ENCODE results near the gene ZNF689. TPM values are rescaled to one million over a fixed set of nuclear protein-coding genes. Genes with fewer than 3 reads are reported as not detected.

ZNF689 gene
- total and polyA plus RNA-seq, 2 of the 13 experiments (the other 11 are each of a cell fraction or from before 2014, with no cell fraction given): 9.7 to 19.5 TPM

- TF ChIP-seq ZNF160 (CRISPR knock-in tag; IDR thresholded peaks at IDR 0.05): no peak
- TF ChIP-seq, protein P1, sequence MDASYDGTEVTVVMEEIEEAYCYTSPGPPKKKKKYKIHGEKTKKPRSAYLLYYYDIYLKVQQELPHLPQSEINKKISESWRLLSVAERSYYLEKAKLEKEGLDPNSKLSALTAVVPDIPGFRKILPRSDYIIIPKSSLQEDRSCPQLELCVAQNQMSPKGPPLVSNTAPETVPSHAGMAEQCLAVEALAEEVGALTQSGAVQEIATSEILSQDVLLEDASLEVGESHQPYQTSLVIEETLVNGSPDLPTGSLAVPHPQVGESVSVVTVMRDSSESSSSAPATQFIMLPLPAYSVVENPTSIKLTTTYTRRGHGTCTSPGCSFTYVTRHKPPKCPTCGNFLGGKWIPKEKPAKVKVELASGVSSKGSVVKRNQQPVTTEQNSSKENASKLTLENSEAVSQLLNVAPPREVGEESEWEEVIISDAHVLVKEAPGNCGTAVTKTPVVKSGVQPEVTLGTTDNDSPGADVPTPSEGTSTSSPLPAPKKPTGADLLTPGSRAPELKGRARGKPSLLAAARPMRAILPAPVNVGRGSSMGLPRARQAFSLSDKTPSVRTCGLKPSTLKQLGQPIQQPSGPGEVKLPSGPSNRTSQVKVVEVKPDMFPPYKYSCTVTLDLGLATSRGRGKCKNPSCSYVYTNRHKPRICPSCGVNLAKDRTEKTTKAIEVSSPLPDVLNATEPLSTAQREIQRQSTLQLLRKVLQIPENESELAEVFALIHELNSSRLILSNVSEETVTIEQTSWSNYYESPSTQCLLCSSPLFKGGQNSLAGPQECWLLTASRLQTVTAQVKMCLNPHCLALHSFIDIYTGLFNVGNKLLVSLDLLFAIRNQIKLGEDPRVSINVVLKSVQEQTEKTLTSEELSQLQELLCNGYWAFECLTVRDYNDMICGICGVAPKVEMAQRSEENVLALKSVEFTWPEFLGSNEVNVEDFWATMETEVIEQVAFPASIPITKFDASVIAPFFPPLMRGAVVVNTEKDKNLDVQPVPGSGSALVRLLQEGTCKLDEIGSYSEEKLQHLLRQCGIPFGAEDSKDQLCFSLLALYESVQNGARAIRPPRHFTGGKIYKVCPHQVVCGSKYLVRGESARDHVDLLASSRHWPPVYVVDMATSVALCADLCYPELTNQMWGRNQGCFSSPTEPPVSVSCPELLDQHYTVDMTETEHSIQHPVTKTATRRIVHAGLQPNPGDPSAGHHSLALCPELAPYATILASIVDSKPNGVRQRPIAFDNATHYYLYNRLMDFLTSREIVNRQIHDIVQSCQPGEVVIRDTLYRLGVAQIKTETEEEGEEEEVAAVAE (CRISPR knock-in tag; IDR thresholded peaks at IDR 0.05; ENCODE audit: borderline replicate concordance): peak; percentile 100
- TF ChIP-seq, protein P2, sequence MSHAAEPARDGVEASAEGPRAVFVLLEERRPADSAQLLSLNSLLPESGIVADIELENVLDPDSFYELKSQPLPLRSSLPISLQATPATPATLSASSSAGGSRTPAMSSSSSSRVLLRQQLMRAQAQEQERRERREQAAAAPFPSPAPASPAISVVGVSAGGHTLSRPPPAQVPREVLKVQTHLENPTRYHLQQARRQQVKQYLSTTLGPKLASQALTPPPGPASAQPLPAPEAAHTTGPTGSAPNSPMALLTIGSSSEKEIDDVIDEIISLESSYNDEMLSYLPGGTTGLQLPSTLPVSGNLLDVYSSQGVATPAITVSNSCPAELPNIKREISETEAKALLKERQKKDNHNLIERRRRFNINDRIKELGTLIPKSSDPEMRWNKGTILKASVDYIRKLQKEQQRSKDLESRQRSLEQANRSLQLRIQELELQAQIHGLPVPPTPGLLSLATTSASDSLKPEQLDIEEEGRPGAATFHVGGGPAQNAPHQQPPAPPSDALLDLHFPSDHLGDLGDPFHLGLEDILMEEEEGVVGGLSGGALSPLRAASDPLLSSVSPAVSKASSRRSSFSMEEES (CRISPR knock-in tag; IDR thresholded peaks at IDR 0.05): peak; percentile 12; the same call in 1 of the 2 replicates
- TF ChIP-seq GATA4 (IDR thresholded peaks at IDR 0.05; ENCODE audit: borderline replicate concordance, low read depth): no peak
- TF ChIP-seq XRCC5 (optimal IDR thresholded peaks at IDR 0.05; ENCODE audit: low read length): peak; percentile 92
- peak; percentile 82 for TF ChIP-seq NFRKB (IDR thresholded peaks at IDR 0.05)
- TF ChIP-seq CHD4 (IDR thresholded peaks at IDR 0.05; ENCODE audit: borderline replicate concordance, low read length): 0 out of 2 replicates have a peak, but pooled peaks have one; percentile 47
- no peak for TF ChIP-seq TMF1 (CRISPR knock-in tag; IDR thresholded peaks at IDR 0.05; ENCODE audit: low read depth)
- TF ChIP-seq ZNF549 (CRISPR knock-in tag; IDR thresholded peaks at IDR 0.05): no peak
- peak; percentile 79 for TF ChIP-seq MIXL1 (CRISPR knock-in tag; IDR thresholded peaks at IDR 0.05)
- no peak for TF ChIP-seq E2F1 (CRISPR knock-in tag; IDR thresholded peaks at IDR 0.05)
- no peak for TF ChIP-seq NFE2L2 (IDR thresholded peaks at IDR 0.05; ENCODE audit: low read length)
- no peak for TF ChIP-seq SMARCC2 (IDR thresholded peaks at IDR 0.05)
- no peak for TF ChIP-seq THYN1 (CRISPR knock-in tag; IDR thresholded peaks at IDR 0.05; ENCODE audit: borderline replicate concordance, low read depth)
- TF ChIP-seq, protein P3, sequence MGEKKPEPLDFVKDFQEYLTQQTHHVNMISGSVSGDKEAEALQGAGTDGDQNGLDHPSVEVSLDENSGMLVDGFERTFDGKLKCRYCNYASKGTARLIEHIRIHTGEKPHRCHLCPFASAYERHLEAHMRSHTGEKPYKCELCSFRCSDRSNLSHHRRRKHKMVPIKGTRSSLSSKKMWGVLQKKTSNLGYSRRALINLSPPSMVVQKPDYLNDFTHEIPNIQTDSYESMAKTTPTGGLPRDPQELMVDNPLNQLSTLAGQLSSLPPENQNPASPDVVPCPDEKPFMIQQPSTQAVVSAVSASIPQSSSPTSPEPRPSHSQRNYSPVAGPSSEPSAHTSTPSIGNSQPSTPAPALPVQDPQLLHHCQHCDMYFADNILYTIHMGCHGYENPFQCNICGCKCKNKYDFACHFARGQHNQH (CRISPR knock-in tag; IDR thresholded peaks at IDR 0.05): peak; percentile 60
- TF ChIP-seq ZNF234 (CRISPR knock-in tag; conservative IDR thresholded peaks at IDR 0.05): no peak
- TF ChIP-seq CCAR2 (optimal IDR thresholded peaks at IDR 0.05; ENCODE audit: low read depth, low read length): peak; percentile 39
Measured at GRCh38 chr16:30650369-30651123, 40.4 kb upstream of the ZNF689 start, which contains the start of gene PRR14 (continued).

All from HepG2 (cell line).